Measurements from ENCODE around the gene RBBP5. TPM values are rescaled to one million over a fixed set of nuclear protein-coding genes. Genes with fewer than 3 reads are reported as not detected.

The RBBP5 gene
- total and polyA plus RNA-seq, 2 experiments from 2014 or later = 14.1 to 26.5 TPM

GRCh38 chr1:205056188-205056611 is 65.6 kb downstream of the RBBP5 start (continued):
- TF ChIP-seq, protein P1, sequence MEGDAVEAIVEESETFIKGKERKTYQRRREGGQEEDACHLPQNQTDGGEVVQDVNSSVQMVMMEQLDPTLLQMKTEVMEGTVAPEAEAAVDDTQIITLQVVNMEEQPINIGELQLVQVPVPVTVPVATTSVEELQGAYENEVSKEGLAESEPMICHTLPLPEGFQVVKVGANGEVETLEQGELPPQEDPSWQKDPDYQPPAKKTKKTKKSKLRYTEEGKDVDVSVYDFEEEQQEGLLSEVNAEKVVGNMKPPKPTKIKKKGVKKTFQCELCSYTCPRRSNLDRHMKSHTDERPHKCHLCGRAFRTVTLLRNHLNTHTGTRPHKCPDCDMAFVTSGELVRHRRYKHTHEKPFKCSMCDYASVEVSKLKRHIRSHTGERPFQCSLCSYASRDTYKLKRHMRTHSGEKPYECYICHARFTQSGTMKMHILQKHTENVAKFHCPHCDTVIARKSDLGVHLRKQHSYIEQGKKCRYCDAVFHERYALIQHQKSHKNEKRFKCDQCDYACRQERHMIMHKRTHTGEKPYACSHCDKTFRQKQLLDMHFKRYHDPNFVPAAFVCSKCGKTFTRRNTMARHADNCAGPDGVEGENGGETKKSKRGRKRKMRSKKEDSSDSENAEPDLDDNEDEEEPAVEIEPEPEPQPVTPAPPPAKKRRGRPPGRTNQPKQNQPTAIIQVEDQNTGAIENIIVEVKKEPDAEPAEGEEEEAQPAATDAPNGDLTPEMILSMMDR (conservative IDR thresholded peaks at IDR 0.05; ENCODE audit: low read depth in 2 of 2) = no peak
- no peak for TF ChIP-seq EZH2phosphoT487 (IDR thresholded peaks at IDR 0.05; ENCODE audit: unreplicated experiment)
- no peak for TF ChIP-seq CREB1 (CRISPR knock-in tag; IDR thresholded peaks at IDR 0.05; ENCODE audit: low read depth)
- TF ChIP-seq STAT1 (IDR thresholded peaks at IDR 0.05; ENCODE audit: unreplicated experiment) = no peak
- no peak for TF ChIP-seq POLR2AphosphoS5 (IDR thresholded peaks at IDR 0.05; ENCODE audit: low read depth)
- no peak for TF ChIP-seq ZNF331 (CRISPR knock-in tag; IDR thresholded peaks at IDR 0.05; ENCODE audit: low read depth)
- TF ChIP-seq EZH2 (IDR thresholded peaks at IDR 0.05; ENCODE audit: low read depth, unreplicated experiment) = no peak
- TF ChIP-seq, protein P2, sequence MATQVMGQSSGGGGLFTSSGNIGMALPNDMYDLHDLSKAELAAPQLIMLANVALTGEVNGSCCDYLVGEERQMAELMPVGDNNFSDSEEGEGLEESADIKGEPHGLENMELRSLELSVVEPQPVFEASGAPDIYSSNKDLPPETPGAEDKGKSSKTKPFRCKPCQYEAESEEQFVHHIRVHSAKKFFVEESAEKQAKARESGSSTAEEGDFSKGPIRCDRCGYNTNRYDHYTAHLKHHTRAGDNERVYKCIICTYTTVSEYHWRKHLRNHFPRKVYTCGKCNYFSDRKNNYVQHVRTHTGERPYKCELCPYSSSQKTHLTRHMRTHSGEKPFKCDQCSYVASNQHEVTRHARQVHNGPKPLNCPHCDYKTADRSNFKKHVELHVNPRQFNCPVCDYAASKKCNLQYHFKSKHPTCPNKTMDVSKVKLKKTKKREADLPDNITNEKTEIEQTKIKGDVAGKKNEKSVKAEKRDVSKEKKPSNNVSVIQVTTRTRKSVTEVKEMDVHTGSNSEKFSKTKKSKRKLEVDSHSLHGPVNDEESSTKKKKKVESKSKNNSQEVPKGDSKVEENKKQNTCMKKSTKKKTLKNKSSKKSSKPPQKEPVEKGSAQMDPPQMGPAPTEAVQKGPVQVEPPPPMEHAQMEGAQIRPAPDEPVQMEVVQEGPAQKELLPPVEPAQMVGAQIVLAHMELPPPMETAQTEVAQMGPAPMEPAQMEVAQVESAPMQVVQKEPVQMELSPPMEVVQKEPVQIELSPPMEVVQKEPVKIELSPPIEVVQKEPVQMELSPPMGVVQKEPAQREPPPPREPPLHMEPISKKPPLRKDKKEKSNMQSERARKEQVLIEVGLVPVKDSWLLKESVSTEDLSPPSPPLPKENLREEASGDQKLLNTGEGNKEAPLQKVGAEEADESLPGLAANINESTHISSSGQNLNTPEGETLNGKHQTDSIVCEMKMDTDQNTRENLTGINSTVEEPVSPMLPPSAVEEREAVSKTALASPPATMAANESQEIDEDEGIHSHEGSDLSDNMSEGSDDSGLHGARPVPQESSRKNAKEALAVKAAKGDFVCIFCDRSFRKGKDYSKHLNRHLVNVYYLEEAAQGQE (IDR thresholded peaks at IDR 0.05; ENCODE audit: unreplicated experiment) = no peak
- TF ChIP-seq ZNF114 (CRISPR knock-in tag; IDR thresholded peaks at IDR 0.05) = no peak
- TF ChIP-seq, protein P3, sequence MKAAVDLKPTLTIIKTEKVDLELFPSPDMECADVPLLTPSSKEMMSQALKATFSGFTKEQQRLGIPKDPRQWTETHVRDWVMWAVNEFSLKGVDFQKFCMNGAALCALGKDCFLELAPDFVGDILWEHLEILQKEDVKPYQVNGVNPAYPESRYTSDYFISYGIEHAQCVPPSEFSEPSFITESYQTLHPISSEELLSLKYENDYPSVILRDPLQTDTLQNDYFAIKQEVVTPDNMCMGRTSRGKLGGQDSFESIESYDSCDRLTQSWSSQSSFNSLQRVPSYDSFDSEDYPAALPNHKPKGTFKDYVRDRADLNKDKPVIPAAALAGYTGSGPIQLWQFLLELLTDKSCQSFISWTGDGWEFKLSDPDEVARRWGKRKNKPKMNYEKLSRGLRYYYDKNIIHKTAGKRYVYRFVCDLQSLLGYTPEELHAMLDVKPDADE (IDR thresholded peaks at IDR 0.05) = no peak

GRCh38 chr1:205054013-205054412 is 67.8 kb downstream of the RBBP5 start:
- no peaks in the 10 kb centered on the region for H3K79me2 ChIP-seq (replicated peaks; ENCODE audit: insufficient read depth)
- no peaks in the 10 kb centered on the region for H3K27me3 ChIP-seq (ENCODE audit: insufficient read depth)
- Mint-ChIP-seq H3K27me3 (ENCODE audit: insufficient read depth, low read depth, poor library complexity) (peaks cover 8% of the 10 kb centered on the region), H3K4me3 (no peak overlapping the region), H3K36me3 (ENCODE audit: low read depth) (no peaks in the 10 kb centered on the region), H3K27ac (no peak overlapping the region; the same call in 1 of the 2 replicates), H3K9me3 (no peaks in the 10 kb centered on the region), H3K4me1 (peaks cover 12% of the 10 kb centered on the region; the same call in 2 of the 3 replicates)
- no peaks in the 10 kb centered on the region for H3F3A ChIP-seq (replicated peaks; ENCODE audit: low read depth)
- H3K36me3 ChIP-seq (ENCODE audit: insufficient read depth) = no peaks in the 10 kb centered on the region
- TF ChIP-seq, protein P1 (conservative IDR thresholded peaks at IDR 0.05; ENCODE audit: low read depth in 2 of 2) = no peak
- TF ChIP-seq ZNF331 (CRISPR knock-in tag; IDR thresholded peaks at IDR 0.05; ENCODE audit: low read depth) (no peak), ZNF114 (CRISPR knock-in tag; IDR thresholded peaks at IDR 0.05) (no peak), STAT1 (IDR thresholded peaks at IDR 0.05; ENCODE audit: unreplicated experiment) (no peak)
- no peaks in the 10 kb centered on the region for H4K20me1 ChIP-seq (replicated peaks; ENCODE audit: insufficient read depth)
- H2AFZ ChIP-seq = no peak overlapping the region
- no peak overlapping the region for H3K4me2 ChIP-seq
- H3K27ac ChIP-seq (ENCODE audit: low read depth) = no peak overlapping the region
- no peak for DNase-seq (ENCODE audit: low spot score)
- H3K4me3 ChIP-seq = no peak overlapping the region
- H3K9me2 ChIP-seq (ENCODE audit: insufficient read depth) = no peaks in the 10 kb centered on the region
- ATAC-seq = peak; percentile 35
- no peaks in the 10 kb centered on the region for H3K4me1 ChIP-seq (ENCODE audit: insufficient read depth)
